GM21515 (cell line): ENCODE measurements around the gene TAF1D.
"Not testable (repeated sequence)": the region's sequence is repeated elsewhere in the genome, so short reads cannot be mapped to it uniquely, and the experiment has no call there.

Experiments used
- ATAC-seq: cut with Tn5 transposase; IDR thresholded peaks from one replicate; pipeline ENCODE4 v1.9.1; 2021; ENCODE audit not compliant: unreplicated experiment

TAF1D gene

GRCh38 chr11:93751001-93751400, 9.7 kb upstream of the TAF1D start:
- no peak for ATAC-seq

GRCh38 chr11:93747122-93747521, 5.8 kb upstream of the TAF1D start:
- peak; percentile 63 for ATAC-seq

DNA sequence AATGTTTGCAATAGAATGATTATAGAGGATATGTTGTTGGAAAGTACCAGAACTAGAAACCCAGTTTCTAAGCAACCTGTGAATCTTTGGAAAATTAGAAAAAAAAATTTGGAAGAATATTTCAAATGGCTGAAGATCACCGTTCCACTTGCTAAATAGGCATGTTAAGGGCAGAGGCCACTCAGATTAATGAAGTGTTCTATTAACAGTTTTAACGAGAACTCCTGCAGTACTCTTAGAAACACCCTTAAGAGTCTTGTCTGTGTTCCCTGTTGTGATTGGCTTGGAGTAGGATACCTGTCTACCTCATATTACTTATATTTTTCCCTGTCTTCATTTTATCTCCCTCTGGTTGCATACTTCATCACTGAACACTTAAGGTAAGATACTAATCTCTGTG, 4.8 kb upstream of the TAF1D start:
- no peak for ATAC-seq

GRCh38 chr11:93745005-93745755, 3.9 kb upstream of the TAF1D start:
- ATAC-seq: not testable (repeated sequence)

DNA sequence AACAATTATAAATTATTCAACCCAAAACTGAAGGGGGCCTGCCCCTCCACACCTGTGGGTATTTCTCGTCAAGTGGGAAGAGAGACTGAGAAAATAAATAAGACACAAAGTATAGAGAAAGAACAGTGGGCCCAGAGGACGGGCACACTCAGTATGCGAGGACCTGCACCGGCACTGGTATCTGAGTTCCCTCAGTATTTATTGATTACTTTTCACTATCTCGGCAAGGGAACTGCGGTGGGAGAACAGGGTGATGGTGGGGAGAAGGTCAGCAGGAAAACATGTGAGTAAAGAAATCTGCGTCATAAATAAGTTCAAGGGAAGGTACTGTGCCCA, 3.3 kb upstream of the TAF1D start:
- no peak for ATAC-seq

DNA sequence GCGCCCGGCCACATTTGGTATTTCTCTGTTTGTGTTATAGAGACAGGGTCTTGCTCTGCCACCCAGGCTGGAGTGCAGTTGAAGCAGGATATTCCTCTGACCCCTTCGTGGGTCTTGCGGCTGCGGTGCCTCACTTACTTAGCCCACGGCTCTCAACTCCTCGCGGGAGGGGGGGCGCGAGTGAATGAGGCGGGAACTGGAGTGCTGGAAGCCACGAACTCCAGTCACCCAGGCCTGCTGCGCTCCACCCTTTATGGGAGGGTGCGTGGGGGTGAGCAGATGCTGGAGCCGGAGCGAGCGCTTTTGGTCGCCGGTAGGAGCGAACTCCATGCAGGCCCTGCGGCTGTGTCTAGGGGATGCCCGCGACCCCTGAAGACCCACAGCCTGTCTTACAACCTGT, 2.0 kb upstream of the TAF1D start:
- ATAC-seq: no peak

- ATAC-seq: peak; percentile 6
Observed at GRCh38 chr11:93741882-93742226, 559 bp upstream of the TAF1D start.

DNA sequence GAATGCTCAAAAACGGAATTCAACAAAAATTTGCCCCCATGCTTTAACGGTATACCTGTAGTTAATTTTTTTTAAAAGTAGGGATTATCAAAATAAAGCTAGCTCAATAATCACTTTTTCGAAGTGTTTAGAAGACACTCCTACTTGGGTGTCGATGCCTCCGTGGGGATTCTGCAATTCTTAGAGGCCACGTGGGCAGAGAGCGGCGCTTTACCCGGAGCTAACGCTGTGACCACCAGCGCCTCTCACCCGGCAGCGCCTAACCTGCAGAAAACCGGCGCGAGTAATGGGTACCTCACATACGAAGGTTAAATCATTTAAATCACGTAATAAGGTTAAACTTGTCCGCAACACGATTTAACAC, 583 bp downstream of the TAF1D start:
- ATAC-seq: peak; percentile 31

DNA sequence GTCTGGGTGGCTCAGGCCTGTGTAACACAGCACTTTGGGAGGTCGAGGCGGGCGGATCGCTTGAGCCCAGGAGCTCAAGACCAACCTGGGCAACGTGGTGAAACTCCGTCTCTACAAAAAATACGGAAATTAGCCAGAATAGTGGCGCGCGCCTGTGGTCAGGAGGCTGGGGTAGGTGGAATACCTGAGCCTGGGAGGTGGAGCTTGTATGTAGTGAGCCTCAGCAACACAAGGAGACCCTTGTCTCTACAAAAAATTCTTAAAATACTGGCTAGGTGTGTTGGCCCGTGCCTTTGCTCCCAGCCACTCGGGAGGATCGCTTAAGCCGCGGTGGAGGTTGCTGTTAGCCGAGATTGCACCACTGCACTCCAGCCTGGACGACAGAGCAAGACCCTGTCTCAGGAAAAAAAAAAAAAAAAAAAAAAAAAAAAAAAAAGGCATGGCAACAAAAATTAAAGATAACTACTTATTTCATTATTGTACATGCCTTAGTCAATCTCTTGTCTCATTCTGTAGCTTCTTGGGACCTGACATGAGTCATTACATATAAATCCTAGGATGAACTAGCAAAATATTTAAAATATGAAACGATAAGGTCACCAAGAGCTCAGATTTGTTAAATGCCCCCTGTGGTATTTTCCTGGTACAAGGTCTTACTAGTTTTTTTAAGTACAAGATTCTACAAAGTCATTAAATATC, 1.1 kb downstream of the TAF1D start:
- ATAC-seq: no peak

- no peak for ATAC-seq
Observed at GRCh38 chr11:93738647-93739081, 2.6 kb downstream of the TAF1D start.

DNA sequence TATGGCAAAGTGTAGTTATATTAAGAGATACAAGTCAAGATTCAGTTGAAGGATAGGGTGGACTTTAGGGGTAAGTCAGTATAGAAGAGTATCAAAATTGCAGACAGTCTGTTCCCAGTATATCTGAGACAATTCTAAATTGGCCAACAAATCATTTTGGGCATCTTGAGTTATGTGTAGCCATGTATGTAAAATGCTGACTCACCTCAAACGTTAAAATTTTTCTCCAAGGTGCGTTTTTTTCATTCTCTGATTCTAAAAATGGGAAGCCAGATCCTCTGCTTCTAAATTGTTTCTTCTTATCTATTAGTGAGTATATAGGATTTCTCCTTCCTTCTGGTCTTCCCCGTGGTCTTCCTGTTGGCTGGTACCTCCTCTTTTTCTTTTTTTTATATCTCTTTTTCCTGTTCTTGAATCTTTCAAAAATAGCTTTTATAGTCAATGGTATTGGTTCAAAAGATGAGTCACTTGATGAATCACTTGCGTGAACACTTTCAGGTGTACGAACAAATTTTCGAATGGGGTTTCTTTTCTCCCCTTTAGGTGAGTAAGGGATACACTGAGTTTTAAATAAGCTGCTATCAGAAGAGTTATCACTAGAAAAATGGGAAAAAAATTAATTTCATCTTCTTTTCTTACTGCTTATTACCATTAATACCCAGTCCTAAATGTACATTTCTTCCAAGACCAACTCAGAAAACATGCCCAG, 3.2 kb downstream of the TAF1D start:
- ATAC-seq: no peak

- no peak for ATAC-seq
Observed at GRCh38 chr11:93736129-93736528, 5.2 kb downstream of the TAF1D start.

DNA sequence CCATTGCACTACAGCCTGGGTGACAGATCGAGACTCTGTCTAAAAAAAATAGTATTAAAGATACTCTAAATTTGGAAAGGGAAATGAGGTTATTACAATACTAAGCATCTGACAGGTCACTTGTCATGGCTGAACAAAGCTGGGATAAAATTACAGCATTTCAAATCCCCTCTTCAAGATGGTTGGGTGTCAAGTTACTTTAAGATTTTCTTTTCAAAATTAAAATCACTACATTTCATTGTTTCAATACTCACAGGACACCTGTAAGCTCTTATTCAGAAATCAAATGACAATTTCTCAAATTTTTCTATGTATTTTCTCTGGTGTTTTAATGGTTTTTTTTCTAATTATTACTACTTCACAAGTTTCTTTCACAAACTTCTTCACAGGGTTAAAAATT, 5.7 kb downstream of the TAF1D start:
- ATAC-seq: no peak

DNA sequence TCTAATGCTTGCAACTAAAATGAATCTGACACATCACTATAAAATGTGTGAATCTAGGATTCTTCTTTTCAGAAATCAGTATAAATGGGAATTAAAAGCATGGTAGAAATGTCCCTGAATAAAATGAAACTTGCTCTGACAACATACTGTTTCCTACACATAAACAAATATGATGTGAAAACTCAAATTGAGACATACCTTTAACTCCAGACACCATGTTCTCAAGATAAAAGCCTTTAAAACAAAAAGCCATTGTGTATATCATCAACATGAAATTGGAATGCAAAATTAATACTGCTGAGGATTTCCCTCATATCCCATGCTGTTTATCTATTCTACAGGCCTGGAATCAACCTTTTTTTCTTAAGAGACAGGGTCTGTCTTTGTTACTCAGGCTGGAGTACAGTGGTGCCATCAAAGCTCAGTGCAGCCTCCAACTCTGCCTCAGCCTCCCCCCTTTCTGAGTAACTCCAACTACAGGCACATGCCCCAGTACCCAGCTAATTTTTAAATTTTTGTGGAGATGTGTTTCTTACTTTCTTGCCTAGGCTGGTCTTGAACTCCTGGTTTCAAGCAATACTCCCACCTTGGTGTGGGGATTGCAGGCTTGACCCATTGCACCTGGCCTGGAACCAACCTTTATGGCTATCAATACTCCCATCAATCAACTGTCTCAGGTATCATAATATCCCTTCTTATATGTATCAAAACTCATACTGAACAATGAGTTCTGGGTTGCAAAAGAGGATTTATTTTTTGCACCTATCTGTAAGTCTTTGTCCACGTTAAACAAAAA, 6.7 kb downstream of the TAF1D start:
- no peak for ATAC-seq

- ATAC-seq: no peak
Observed at GRCh38 chr11:93733474-93733873, 7.8 kb downstream of the TAF1D start.

- ATAC-seq: no peak
Observed at GRCh38 chr11:93732237-93732892, 8.9 kb downstream of the TAF1D start.

DNA sequence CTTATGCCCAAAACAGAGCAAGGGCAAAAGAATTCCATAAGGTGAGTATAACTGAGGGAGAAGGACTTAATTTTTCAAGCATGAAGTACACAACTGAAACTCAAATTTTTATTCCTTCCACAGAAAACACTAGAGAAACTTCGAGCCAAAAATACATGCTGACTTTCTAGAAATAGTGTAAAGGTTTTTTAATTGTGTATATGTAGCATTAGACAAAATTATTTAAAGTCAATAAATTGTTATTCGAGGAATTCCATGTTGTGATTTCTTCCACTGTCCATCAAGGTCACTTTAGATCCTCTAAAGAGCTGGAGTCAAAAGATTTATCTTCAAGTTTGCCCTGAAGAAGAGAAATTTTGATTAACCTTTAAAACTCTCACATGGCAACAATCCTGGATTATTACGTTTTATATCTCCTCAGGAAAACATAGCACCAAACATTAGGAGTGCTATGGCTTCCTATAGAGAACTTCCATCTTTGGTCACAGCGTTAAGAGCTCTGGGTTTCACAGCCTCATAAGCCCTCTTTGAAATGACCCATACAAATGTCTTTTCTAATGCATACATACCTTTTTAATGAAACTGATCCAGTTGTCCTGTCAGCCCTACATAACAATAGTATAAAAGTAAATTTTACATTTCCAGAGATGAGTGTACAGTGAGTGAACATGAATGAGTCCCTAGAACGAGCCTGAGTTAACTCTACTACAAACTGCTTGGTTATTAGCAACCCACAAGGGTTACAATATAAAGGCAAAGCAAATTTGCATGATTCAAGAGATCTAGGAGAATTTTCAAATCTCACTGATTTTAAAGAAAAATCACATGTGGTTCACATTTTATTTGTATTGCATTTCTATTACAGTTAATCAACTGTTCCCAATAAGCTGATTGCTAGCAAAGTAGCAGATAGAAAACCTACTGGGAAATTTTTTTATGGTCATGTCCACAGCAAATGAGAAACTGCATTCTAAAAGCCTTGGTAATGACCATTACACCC, 10.9 kb downstream of the TAF1D start:
- no peak for ATAC-seq

DNA sequence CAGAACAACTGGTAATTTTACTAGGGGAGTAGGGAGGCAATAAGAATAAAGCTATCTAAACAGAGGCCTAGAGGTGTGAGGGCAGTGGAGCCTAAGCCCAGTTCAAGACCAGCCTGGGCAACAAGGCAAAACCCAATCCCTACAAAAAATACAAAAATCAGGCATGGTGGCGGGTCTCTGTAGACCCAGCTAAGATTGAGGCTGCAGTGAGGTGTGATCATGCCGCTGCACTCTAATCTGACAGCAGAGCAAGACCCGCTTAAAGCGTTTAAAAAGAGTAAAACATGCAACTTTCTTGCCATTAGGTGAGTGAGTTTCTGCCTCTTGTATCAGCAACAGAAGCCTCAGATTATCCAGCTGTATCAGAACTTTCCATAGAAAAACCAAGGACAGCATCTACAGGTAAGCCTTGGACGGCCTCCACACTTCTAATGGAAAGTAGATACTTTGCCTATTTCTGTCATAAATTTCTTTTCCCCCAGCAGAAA, 12.1 kb downstream of the TAF1D start:
- no peak for ATAC-seq

- ATAC-seq: no peak
Observed at GRCh38 chr11:93728792-93729128, 12.5 kb downstream of the TAF1D start.
